Uterus (tissue), 4 donors: ENCODE data around the gene PRDM2. TPM values are rescaled to one million over a fixed set of nuclear protein-coding genes. Genes with fewer than 3 reads are reported as not detected.
"Not testable (repeated sequence)": the region's sequence is repeated elsewhere in the genome, so short reads cannot be mapped to it uniquely, and the experiment has no call there.

Source experiments
- DNase-seq, 2 donors: peaks; one replicate each; pipeline ENCODE4 v3.0.0-alpha.2; 2019 to 2020
- H3K27ac ChIP-seq, 2 donors: fragments of 200-600 bp; sonication (generic); 1 replicate in 1 of 2; 2 replicates in 1 of 2; pipeline ENCODE4 v1.5.1; 2016 to 2018
- H3K27me3 ChIP-seq, 2 donors: fragments of 200-600 bp; sonication (generic); one replicate each; pipeline ENCODE4 v1.5.1; 2018 to 2019; ENCODE audit warnings: control low read depth in 1 of 2
- H3K36me3 ChIP-seq, 2 donors: fragments of 200-600 bp; sonication (generic); one replicate each; pipeline ENCODE4 v1.5.1; 2019; ENCODE audit warnings: control low read depth in 1 of 2
- H3K4me1 ChIP-seq, 2 donors: fragments of 200-600 bp; sonication (generic); one replicate each; pipeline ENCODE4 v1.5.1; 2018 to 2019; ENCODE audit warnings: control low read depth in 1 of 2
- H3K4me3 ChIP-seq, 2 donors: fragments of 200-600 bp; sonication (generic); 1 replicate in 1 of 2; 2 replicates in 1 of 2; pipeline ENCODE4 v1.5.1; 2018 to 2019; ENCODE audit warnings: mild to moderate bottlenecking in 1 of 2
- H3K9me3 ChIP-seq, 2 donors: fragments of 200-600 bp; sonication (generic); one replicate each; pipeline ENCODE4 v1.5.1; 2019; ENCODE audit warnings: control low read depth in 1 of 2
- CTCF ChIP-seq, 4 experiments: fragments of 200-600 bp in 2 of 4; fragments of 450-650 bp in 2 of 4; sonication (generic) in 2 of 4; IDR thresholded peaks; one replicate each; pipeline ENCODE4 v1.5.1; 2016 to 2019; ENCODE audit warnings: antibody characterized with exemption in 4 of 4, mild to moderate bottlenecking in 2 of 4, moderate library complexity in 1 of 4
- POLR2A ChIP-seq, 2 donors: fragments of 450-650 bp; IDR thresholded peaks; one replicate each; pipeline ENCODE4 v1.6.1; 2016; ENCODE audit warnings: antibody characterized with exemption in 2 of 2, mild to moderate bottlenecking in 1 of 2, moderate library complexity in 1 of 2
- intact Hi-C: fragments of 100-400 bp; cut with DNase I; formaldehyde crosslinking; loops from one replicate; pipeline ENCODE4 v1.15.1; 2023; ENCODE audit warnings: low total_unique reads
- total RNA-seq, 4 donors: library from RNA; depleted of rRNA in 3 of 4; stranded (reverse); fragments of >200 nt in 3 of 4; gene quantifications; one replicate each; pipeline versions ENCODE4 v1.1.0 to v1.2.4, GENCODE V29; 2014 to 2023
- donor health status: DM: yes; HTN: yes; CAD: no.

PRDM2 gene
- total RNA-seq, 4 donors from 2014 or later: 13.1 to 72.8 (median 37.0) TPM

DNA sequence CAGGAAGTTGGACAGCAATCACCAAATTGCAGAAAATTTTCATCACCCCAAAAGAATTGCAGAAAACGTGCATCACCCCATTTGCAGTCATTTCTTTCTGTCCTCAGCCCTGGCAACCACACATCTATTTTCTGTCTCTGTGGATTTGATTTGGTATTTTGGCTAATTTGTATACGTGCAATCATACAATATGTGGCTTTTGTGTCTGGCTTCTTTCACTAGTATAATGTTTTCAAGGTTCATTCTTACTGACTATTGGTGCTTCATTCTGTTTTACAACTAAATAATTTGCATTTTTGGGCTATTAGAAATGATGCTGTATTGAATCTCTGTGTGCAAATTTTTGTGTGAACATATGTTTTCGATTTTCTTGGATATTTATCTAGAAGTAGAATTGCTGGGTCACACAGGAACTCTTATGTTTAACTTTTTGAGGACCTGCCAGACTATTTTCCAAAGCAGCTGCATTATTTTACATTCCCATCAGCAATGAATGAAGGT is 24.8 kb upstream of the PRDM2 start:
- TF ChIP-seq POLR2A (IDR thresholded peaks at IDR 0.05): no peak
- no peak for TF ChIP-seq CTCF (IDR thresholded peaks at IDR 0.05)
- H3K4me3 ChIP-seq: no peak overlapping the region
- intact Hi-C loops: no loop called here
- DNase-seq: no peak
- H3K9me3 ChIP-seq: no peaks in the 10 kb centered on the region
- no peaks in the 10 kb centered on the region for H3K4me1 ChIP-seq
- no peak overlapping the region for H3K27ac ChIP-seq
- no peaks in the 10 kb centered on the region for H3K36me3 ChIP-seq
- no peaks in the 10 kb centered on the region for H3K27me3 ChIP-seq

GRCh38 chr1:13677896-13678295 is 22.1 kb upstream of the PRDM2 start:
- Histone ChIP-seq H3K4me1 (no peaks in the 10 kb centered on the region), H3K27ac (no peak overlapping the region), H3K9me3 (no peaks in the 10 kb centered on the region), H3K27me3 (no peaks in the 10 kb centered on the region), H3K36me3 (no peaks in the 10 kb centered on the region), H3K4me3 (no peak overlapping the region)
- intact Hi-C loops: no loop called here
- no peak for DNase-seq
- TF ChIP-seq CTCF (IDR thresholded peaks at IDR 0.05) (no peak), POLR2A (IDR thresholded peaks at IDR 0.05) (no peak)

DNA sequence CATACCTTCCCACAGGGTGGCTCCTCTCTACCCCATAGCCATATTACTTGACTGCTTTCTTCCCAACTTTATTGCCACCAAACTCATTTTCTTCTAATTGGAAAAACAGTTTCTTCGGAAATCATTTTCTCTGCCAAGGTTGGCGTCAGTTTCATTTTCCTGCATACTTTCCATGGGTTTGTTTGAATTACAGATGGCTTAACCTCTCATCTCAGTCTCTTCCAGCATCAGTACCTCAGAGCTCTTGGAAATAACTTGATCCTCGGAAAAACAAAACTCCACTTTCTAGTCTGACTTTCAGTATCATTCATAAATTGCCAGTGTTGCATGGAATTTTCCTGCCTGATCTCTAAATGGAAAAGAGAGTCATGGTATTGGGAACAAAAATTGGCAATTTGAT is 20.3 kb upstream of the PRDM2 start:
- Histone ChIP-seq H3K36me3 (no peaks in the 10 kb centered on the region), H3K27ac (no peak overlapping the region), H3K9me3 (no peaks in the 10 kb centered on the region), H3K27me3 (no peaks in the 10 kb centered on the region), H3K4me3 (no peak overlapping the region), H3K4me1 (no peaks in the 10 kb centered on the region)
- no peak for TF ChIP-seq POLR2A (IDR thresholded peaks at IDR 0.05)
- TF ChIP-seq CTCF (IDR thresholded peaks at IDR 0.05): no peak
- DNase-seq: no peak
- intact Hi-C loops: no loop called here

DNA sequence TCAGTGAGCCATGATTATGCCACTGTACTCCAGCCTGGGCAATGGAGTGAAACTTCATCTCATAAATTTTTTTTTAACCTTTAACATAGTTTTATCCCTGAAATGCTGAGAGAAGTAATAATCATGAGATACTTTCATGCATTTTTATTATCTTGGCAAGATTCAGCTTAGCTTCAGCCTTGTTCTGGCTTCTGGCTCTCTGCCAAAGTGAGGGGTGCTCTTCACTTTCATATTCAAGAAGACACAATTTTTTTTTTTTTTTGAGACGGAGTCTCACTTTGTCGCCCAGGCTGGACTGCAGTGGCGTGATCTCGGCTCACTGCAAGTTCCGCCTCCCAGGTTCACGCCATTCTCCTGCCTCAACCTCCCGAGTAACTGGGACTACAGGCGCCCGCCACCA is 19.4 kb upstream of the PRDM2 start:
- DNase-seq, H3K27me3 ChIP-seq, intact Hi-C loops, H3K9me3 ChIP-seq, H3K4me3 ChIP-seq, H3K36me3 ChIP-seq, H3K27ac ChIP-seq, H3K4me1 ChIP-seq: not testable (repeated sequence)

GRCh38 chr1:13681921-13682320 is 18.1 kb upstream of the PRDM2 start:
- TF ChIP-seq POLR2A (IDR thresholded peaks at IDR 0.05): no peak
- no peak for TF ChIP-seq CTCF (IDR thresholded peaks at IDR 0.05)
- no peak overlapping the region for H3K4me3 ChIP-seq
- no peaks in the 10 kb centered on the region for H3K27me3 ChIP-seq
- H3K9me3 ChIP-seq: no peaks in the 10 kb centered on the region
- H3K4me1 ChIP-seq: no peaks in the 10 kb centered on the region
- no peaks in the 10 kb centered on the region for H3K36me3 ChIP-seq
- no peak overlapping the region for H3K27ac ChIP-seq
- no peak for DNase-seq
- intact Hi-C loops: no loop called here

- no peaks in the 10 kb centered on the region for H3K36me3 ChIP-seq
Observed at GRCh38 chr1:13682444-13682843, 17.5 kb upstream of the PRDM2 start.

More at GRCh38 chr1:13682444-13682843, 17.5 kb upstream of the PRDM2 start:
- no peaks in the 10 kb centered on the region for H3K9me3 ChIP-seq
- H3K4me3 ChIP-seq: no peak overlapping the region
- no peaks in the 10 kb centered on the region for H3K27me3 ChIP-seq
- no peak for DNase-seq
- no peak for TF ChIP-seq POLR2A (IDR thresholded peaks at IDR 0.05)
- no peak for TF ChIP-seq CTCF (IDR thresholded peaks at IDR 0.05)
- no peak overlapping the region for H3K27ac ChIP-seq
- intact Hi-C loops: no loop called here
- no peaks in the 10 kb centered on the region for H3K4me1 ChIP-seq
